ENCODE measurements around the gene STOML1. TPM values are rescaled to one million over a fixed set of nuclear protein-coding genes. Genes with fewer than 3 reads are reported as not detected.

STOML1 gene
- total RNA-seq, 4 donors from 2014 or later, result 15.2 to 28.8 (median 16.9) TPM

- H3K36me3 ChIP-seq, result peaks cover 0 to 39% of the 10 kb centered on the region in 2 donors
- no peak for TF ChIP-seq CTCF (IDR thresholded peaks at IDR 0.05 in 4 of 5, conservative IDR thresholded peaks at IDR 0.05 in 1 of 5)
- TF ChIP-seq POLR2A (IDR thresholded peaks at IDR 0.05), result no peak
- ATAC-seq (no peak), DNase-seq (no peak)
- H3K9me3 ChIP-seq, result no peaks in the 10 kb centered on the region
- no peaks in the 10 kb centered on the region for H3K27me3 ChIP-seq
- H3K27ac ChIP-seq, result no peak overlapping the region
- intact Hi-C loops (cut with DNase I; ENCODE audit: low total_unique reads) (no loop called here), in situ Hi-C loops (cut with MboI; ENCODE audit: low sequenced_read_pairs in 4 of 4) (no loop called here)
- no peak overlapping the region for H3K4me3 ChIP-seq
- no peaks in the 10 kb centered on the region for H3K4me1 ChIP-seq
Measured at GRCh38 chr15:74032046-74032445, 40.0 kb upstream of the STOML1 start.

- Histone ChIP-seq H3K9me3 (no peaks in the 10 kb centered on the region), H3K27ac (no peak overlapping the region), H3K27me3 (no peaks in the 10 kb centered on the region), H3K4me3 (no peak overlapping the region), H3K36me3 (peaks cover 0 to 36% of the 10 kb centered on the region in 2 donors), H3K4me1 (peaks cover 16 to 17% of the 10 kb centered on the region in 2 donors)
- TF ChIP-seq POLR2A (IDR thresholded peaks at IDR 0.05), result no peak
- TF ChIP-seq CTCF (IDR thresholded peaks at IDR 0.05 in 4 of 5, conservative IDR thresholded peaks at IDR 0.05 in 1 of 5), result no peak
- intact Hi-C loops (cut with DNase I; ENCODE audit: low total_unique reads), result no loop called here
- ATAC-seq (no peak), DNase-seq (no peak)
- in situ Hi-C loops (cut with MboI; ENCODE audit: low sequenced_read_pairs in 4 of 4), result no loop called here
Measured at GRCh38 chr15:74028646-74029045, 36.6 kb upstream of the STOML1 start.

GRCh38 chr15:74027688-74028087, 35.6 kb upstream of the STOML1 start:
- Histone ChIP-seq H3K9me3 (no peaks in the 10 kb centered on the region), H3K36me3 (peaks cover 0 to 38% of the 10 kb centered on the region in 2 donors), H3K27me3 (no peaks in the 10 kb centered on the region), H3K4me3 (no peak overlapping the region), H3K4me1 (peaks cover 16 to 17% of the 10 kb centered on the region in 2 donors), H3K27ac (no peak overlapping the region)
- in situ Hi-C loops (cut with MboI; ENCODE audit: low sequenced_read_pairs in 4 of 4), result no loop called here
- no peak for ATAC-seq
- no peak for DNase-seq
- TF ChIP-seq CTCF (IDR thresholded peaks at IDR 0.05 in 4 of 5, conservative IDR thresholded peaks at IDR 0.05 in 1 of 5), result no peak
- no peak for TF ChIP-seq POLR2A (IDR thresholded peaks at IDR 0.05)
- intact Hi-C loops (cut with DNase I; ENCODE audit: low total_unique reads), result no loop called here

- DNase-seq, result no peak
- Histone ChIP-seq H3K36me3 (peaks cover 0 to 39% of the 10 kb centered on the region in 2 donors), H3K27me3 (no peaks in the 10 kb centered on the region), H3K27ac (no peak overlapping the region), H3K4me3 (no peak overlapping the region), H3K4me1 (peaks cover 16 to 17% of the 10 kb centered on the region in 2 donors), H3K9me3 (no peaks in the 10 kb centered on the region)
- TF ChIP-seq POLR2A (IDR thresholded peaks at IDR 0.05) (no peak), CTCF (IDR thresholded peaks at IDR 0.05 in 4 of 5, conservative IDR thresholded peaks at IDR 0.05 in 1 of 5) (no peak)
- in situ Hi-C loops (cut with MboI; ENCODE audit: low sequenced_read_pairs in 4 of 4) (no loop called here), intact Hi-C loops (cut with DNase I; ENCODE audit: low total_unique reads) (no loop called here)
- no peak for ATAC-seq
Measured at GRCh38 chr15:74025436-74025835, 33.3 kb upstream of the STOML1 start.

GRCh38 chr15:74024687-74025086, 32.6 kb upstream of the STOML1 start:
- in situ Hi-C loops (cut with MboI; ENCODE audit: low sequenced_read_pairs in 4 of 4), result no loop called here
- Histone ChIP-seq H3K4me1 (peaks cover 16 to 17% of the 10 kb centered on the region in 2 donors), H3K4me3 (no peak overlapping the region), H3K36me3 (peaks cover 0 to 39% of the 10 kb centered on the region in 2 donors), H3K9me3 (no peaks in the 10 kb centered on the region), H3K27me3 (no peaks in the 10 kb centered on the region), H3K27ac (peak overlapping the region in 1 of 4 donors; percentile 27)
- TF ChIP-seq CTCF (IDR thresholded peaks at IDR 0.05 in 4 of 5, conservative IDR thresholded peaks at IDR 0.05 in 1 of 5) (no peak), POLR2A (IDR thresholded peaks at IDR 0.05) (no peak)
- intact Hi-C loops (cut with DNase I; ENCODE audit: low total_unique reads), result no loop called here
- no peak for DNase-seq
- no peak for ATAC-seq

All from gastrocnemius medialis (tissue), 4 donors.